HEK293 (cell line): ENCODE data around the gene ATP23.

ENCODE experiments used
- FEZF1 ChIP-seq: fragments of 450-650 bp; formaldehyde crosslinking; IDR thresholded peaks from 2 replicates; pipeline ENCODE4 v1.5.1; 2016; ENCODE audit warnings: missing biosample characterization, missing genetic modification characterization
- KLF16 ChIP-seq: fragments of 450-650 bp; formaldehyde crosslinking; IDR thresholded peaks from 2 replicates; pipeline ENCODE4 v1.5.1; 2017; ENCODE audit warnings: missing biosample characterization, missing genetic modification characterization
- YY1 ChIP-seq: fragments of 450-650 bp; formaldehyde crosslinking; IDR thresholded peaks from 2 replicates; pipeline ENCODE4 v1.5.1; 2018; ENCODE audit warnings: missing biosample characterization, missing genetic modification characterization
- ZBTB8A ChIP-seq: fragments of 450-650 bp; formaldehyde crosslinking; IDR thresholded peaks from 2 replicates; pipeline ENCODE4 v1.5.1; 2016; ENCODE audit warnings: missing biosample characterization, missing genetic modification characterization
- ZNF624 ChIP-seq: fragments of 450-650 bp; formaldehyde crosslinking; IDR thresholded peaks from 2 replicates; pipeline ENCODE4 v1.5.1; 2017; ENCODE audit warnings: missing biosample characterization, missing genetic modification characterization
- ZNF830 ChIP-seq: fragments of 450-650 bp; IDR thresholded peaks from 2 replicates; pipeline ENCODE4 v1.5.0; 2018; ENCODE audit warnings: missing biosample characterization, missing genetic modification characterization, low read depth, mild to moderate bottlenecking, moderate library complexity
- TF ChIP-seq, protein P1 (sequence below): fragments of 450-650 bp; formaldehyde crosslinking; IDR thresholded peaks from 2 replicates; pipeline ENCODE4 v1.5.1; 2016; ENCODE audit warnings: missing biosample characterization, missing genetic modification characterization, low read depth
- TF ChIP-seq, protein P2 (sequence below): fragments of 450-650 bp; formaldehyde crosslinking; IDR thresholded peaks from 2 replicates; pipeline ENCODE4 v1.5.1; 2016; ENCODE audit warnings: missing biosample characterization, missing genetic modification characterization, borderline replicate concordance
- TF ChIP-seq, protein P3 (sequence below): fragments of 450-650 bp; formaldehyde crosslinking; IDR thresholded peaks from 2 replicates; pipeline ENCODE4 v1.5.1; 2016; ENCODE audit warnings: missing biosample characterization, missing genetic modification characterization

GRCh38 chr12:58000499-58000898, 59.1 kb downstream of the ATP23 start:
- TF ChIP-seq YY1 (tag by site-specific recombination): no peak
- TF ChIP-seq, protein P1, sequence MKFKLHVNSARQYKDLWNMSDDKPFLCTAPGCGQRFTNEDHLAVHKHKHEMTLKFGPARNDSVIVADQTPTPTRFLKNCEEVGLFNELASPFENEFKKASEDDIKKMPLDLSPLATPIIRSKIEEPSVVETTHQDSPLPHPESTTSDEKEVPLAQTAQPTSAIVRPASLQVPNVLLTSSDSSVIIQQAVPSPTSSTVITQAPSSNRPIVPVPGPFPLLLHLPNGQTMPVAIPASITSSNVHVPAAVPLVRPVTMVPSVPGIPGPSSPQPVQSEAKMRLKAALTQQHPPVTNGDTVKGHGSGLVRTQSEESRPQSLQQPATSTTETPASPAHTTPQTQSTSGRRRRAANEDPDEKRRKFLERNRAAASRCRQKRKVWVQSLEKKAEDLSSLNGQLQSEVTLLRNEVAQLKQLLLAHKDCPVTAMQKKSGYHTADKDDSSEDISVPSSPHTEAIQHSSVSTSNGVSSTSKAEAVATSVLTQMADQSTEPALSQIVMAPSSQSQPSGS (tag by site-specific recombination): no peak
- no peak for TF ChIP-seq ZNF830 (tag by site-specific recombination)
- TF ChIP-seq ZNF624 (tag by site-specific recombination): no peak
- no peak for TF ChIP-seq ZBTB8A (tag by site-specific recombination)
- TF ChIP-seq KLF16 (tag by site-specific recombination): no peak
- no peak for TF ChIP-seq FEZF1 (tag by site-specific recombination)
- TF ChIP-seq, protein P2, sequence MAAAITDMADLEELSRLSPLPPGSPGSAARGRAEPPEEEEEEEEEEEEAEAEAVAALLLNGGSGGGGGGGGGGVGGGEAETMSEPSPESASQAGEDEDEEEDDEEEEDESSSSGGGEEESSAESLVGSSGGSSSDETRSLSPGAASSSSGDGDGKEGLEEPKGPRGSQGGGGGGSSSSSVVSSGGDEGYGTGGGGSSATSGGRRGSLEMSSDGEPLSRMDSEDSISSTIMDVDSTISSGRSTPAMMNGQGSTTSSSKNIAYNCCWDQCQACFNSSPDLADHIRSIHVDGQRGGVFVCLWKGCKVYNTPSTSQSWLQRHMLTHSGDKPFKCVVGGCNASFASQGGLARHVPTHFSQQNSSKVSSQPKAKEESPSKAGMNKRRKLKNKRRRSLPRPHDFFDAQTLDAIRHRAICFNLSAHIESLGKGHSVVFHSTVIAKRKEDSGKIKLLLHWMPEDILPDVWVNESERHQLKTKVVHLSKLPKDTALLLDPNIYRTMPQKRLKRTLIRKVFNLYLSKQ (tag by site-specific recombination): no peak
- TF ChIP-seq, protein P3, sequence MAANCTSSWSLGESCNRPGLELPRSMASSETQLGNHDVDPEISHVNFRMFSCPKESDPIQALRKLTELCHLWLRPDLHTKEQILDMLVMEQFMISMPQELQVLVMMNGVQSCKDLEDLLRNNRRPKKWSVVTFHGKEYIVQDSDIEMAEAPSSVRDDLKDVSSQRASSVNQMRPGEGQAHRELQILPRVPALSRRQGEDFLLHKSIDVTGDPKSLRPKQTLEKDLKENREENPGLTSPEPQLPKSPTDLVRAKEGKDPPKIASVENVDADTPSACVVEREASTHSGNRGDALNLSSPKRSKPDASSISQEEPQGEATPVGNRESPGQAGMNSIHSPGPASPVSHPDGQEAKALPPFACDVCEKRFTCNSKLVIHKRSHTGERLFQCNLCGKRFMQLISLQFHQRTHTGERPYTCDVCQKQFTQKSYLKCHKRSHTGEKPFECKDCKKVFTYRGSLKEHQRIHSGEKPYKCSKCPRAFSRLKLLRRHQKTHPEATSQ (tag by site-specific recombination): no peak
